Stimulated activated naive CD4-positive, alpha-beta T cell (primary cell): Measurements from ENCODE around the gene WWC1.

Experiments
- DNase-seq, 6 experiments: peaks; one replicate each; lab custom pipeline; 2025; lab: John Stamatoyannopoulos, UW

WWC1 gene

GRCh38 chr5:168291342-168291963 lies at the start of gene WWC1:
Gene WWC1 (plus strand): TSS chr5:168291645. CDS start chr5:168292153, 508 bp downstream.
- peak in 5 of 6 experiments; percentile 2 to 67 (median 48) for DNase-seq

GRCh38 chr5:168244838-168245559 lies 46.4 kb upstream of the WWC1 start:
- no peak for DNase-seq

DNA sequence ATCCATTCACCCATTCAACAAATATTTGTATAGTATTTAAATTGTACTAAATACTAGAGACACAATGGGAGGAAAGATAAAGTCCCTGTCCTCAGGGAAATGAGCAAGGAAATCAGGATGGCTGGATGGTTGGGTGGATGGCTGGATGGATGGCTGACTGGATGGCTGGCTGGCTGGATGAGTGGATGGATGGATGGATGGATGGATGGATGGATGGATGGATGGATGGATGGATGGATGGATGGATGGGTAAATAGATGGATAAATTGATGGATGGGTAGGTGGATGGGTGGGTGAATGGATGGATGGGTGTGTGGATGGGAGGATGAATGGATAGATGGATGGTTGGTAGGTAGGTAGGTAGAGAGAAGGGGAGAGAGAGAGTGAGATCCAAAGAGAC lies 41.5 kb upstream of the WWC1 start:
- no peak for DNase-seq

- DNase-seq, result no peak
These were observed 40.2 kb upstream of the WWC1 start for GRCh38 chr5:168251259-168251658.

DNA sequence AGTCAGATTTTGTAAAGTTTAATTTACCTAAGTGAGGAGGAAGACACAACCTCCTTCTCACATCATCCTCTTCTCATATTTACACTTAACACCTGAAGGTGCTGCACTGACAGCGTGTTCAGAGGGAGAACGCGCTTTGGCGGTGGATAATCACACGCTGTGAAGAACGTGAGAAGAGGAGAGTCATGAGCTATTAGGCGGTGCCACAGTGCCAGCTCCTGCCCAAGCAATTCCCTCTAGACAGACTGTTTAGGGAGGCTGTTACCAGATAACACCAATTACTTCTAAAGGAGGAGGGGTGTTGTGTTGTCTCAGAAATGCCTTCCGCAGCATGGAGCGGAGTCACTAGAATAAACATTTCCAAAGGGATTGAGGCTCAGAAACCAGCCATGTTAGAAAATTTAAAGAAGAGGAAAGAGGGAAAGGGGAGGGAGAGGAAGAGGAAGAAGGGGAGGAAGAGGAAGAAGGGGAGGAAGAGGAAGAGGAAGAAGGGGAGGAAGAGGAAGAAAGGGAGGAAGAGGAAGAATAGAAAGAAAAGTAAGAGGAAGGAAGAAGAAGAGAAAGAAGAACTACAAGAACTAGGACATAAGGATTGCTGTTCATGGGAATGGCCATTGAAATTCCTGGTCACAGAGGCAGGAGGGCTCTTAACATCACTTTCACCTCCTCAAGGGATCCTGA lies 37.3 kb upstream of the WWC1 start:
- DNase-seq, result no peak

DNA sequence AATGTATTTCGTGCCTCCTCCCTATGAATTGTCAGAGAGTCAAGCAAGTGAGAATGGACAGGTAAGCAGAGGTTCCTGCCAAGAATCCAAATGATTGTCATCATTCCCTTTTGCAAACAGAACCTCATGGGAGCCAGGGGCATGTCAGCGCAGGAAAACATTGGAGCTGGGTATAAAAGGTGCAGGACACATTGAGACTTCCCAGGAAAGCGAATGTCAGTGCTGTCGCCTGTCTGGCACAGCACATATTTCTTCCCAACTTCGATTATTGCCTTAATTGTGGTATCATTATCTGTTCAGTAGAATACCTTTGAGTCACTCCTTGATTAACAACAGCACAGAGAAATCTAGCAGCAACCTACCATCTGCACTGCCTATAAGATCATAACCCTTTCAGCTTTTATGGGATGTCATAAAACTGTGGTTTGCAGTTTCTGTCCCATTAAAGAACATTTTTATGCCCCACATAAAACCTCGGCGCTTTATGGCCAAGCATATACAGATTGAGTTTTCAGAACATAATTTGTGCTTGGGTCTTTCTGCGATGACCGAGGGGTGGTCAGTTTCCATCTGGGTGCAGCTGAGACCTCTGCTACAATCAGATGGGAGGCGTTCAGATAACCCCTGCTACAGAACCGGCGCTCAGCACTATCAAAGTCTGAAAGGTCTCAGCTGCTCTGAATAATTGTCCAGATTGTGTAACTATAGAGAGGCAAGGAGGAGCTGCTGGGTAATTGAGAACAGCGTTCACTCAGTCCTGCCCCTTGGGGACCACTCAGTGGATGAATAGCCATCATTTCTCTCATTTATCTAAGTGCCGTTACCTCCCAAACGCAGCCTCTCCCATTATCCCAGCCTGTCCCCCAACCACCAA lies 30.9 kb upstream of the WWC1 start:
- DNase-seq, result no peak

DNA sequence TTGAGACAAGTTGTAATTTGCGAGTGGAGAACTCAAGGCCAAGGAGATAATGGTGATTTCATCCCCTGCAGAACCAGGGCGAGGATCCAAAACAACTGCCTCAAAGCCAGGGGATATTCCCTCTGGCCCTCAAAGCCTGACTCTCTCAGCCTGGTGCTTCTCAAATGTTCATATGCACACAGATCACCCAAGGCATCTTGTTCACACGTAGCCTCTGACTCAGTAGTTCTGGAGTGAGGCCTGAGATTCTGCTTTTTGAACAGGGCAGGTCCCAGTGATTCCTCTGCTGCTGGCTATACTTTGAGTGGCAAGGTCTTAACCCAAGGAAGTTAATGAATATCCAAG lies 30.2 kb upstream of the WWC1 start:
- DNase-seq, result no peak

GRCh38 chr5:168262042-168262743 lies 29.3 kb upstream of the WWC1 start:
- DNase-seq, result no peak

- no peak for DNase-seq
These were observed 28.3 kb upstream of the WWC1 start for GRCh38 chr5:168263121-168263520.

DNA sequence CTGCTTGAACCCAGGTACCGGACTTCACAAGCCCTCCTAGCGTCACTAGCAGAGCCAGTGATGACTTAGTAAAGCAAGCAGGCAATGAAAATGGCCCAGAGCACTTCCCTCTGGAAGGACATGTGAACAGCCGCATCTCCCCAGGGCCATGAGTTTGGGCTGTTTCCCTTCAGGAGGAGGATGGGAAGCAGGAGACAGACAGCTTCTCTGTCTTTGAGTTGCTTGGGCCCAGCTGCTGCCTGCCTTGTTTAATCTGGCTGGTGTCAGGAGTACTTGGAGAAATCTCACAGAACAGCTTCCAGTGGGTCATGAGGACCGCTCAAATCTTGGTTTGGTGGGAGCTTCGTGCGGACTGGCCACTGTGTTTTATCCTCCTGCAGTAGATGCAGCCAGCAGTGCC lies 25.4 kb upstream of the WWC1 start:
- DNase-seq, result no peak

DNA sequence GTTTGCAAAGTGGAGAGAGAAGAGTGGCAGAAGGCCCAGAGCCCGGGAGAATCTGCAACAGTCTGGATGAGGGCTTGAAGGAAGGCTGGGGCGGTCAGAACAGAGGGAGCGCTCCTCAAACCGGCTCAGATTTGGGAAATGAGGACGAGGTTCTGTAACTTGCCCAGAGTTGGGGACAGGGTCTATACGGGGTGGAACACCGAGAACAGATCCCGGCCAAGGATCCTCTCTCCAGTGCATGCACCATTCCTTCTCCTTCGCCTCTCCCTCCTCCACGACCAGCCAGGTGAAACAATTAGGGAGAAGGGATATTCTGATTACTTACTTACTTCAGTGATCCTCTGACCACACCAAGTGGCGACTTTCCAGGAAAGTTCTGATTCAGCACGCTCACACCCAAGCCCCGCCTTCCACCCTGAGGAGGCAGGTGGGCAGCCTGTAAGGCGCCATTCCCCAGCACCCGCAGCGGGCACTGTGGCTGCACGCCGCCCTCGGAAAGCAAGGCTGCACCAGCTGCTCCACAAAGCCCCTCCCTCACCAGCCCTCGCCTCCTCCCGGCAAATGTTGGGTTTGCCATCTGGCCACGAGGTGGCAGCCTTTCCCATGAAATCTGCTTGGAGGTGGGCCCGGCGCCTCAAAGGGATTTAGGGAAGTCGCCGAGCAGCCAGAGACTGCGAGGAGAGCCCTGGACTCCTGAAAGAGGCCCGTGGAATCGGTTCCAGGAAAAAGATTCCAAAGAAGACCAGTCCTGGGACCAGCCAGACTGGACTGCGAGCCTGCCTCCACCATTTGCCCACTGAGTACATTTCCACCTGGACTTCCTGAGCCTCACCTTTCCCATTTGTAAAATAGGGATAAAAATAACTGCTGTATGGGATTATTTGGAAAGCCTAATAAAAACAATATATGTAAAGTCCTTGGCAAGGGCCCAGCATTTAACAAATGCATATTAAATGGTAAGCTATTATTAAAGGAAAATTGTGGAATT lies 22.2 kb upstream of the WWC1 start:
- peak in 4 of 6 experiments; percentile 2 to 50 (median 40) for DNase-seq

- DNase-seq, result no peak
These were observed 21.5 kb upstream of the WWC1 start for GRCh38 chr5:168269937-168270330.

- no peak for DNase-seq
These were observed 21.0 kb upstream of the WWC1 start for GRCh38 chr5:168270476-168270875.

DNA sequence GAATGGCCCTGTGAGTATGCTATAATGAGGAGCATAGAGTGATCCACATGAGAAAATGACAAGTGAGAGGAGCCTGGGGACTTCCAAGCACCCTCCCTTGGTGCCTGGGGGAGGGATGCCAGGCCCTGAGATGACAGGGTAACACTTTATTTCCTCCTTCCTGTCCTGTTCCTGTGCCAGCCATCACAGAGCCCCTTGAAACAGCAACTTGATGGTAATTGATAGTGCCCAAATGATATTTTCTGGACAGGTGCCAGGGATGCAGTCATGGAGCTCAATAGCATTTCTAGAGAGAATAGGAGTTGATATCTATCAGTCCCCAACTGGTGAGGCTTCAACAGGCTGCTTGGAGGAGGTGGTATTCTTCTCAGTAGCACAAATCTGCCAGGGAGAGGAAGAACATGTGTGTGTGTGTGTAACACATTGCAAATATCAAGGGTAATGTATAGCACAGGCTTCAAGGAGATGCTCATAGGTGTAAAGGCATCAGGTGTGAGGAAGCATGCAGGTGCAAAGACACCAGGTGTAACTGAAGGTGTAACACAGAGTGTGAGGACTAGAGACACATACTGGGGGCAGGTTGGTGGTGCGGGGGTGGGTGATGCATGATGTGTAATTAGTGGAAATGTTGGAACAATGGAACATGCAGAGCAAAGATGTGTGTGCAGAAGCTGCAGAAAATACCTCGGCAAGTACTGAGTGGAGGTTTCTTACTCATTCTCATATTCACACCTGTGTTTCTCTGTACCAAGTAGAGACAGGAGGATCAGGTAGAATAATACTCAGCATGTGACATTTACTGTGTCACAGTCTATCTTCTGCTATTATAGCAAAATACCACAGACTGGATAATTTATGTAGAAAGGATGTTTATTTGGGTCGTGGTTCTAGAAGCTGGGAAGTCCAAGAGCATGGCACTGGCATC lies 18.1 kb upstream of the WWC1 start:
- DNase-seq, result no peak

DNA sequence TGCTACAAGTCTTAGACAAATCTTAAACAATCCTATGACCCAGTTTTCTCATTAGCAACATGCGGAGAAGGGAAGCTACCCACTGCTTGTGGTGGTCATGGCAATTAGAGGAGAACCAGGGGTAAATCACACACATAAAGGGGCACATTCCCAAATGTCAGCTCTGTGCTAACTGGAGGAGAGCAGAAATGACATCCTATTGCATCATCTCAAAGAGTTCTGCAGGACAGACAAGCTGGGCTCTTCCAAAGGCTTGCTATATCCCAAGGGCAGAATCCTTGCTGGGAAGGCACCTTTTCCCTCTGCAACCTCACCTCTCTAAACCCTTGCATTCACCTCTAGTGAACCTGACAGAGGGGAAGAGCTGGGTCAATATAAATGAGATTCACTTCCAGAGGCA lies 17.0 kb upstream of the WWC1 start:
- no peak for DNase-seq

- no peak for DNase-seq
These were observed 15.5 kb upstream of the WWC1 start for GRCh38 chr5:168275940-168276339.

DNA sequence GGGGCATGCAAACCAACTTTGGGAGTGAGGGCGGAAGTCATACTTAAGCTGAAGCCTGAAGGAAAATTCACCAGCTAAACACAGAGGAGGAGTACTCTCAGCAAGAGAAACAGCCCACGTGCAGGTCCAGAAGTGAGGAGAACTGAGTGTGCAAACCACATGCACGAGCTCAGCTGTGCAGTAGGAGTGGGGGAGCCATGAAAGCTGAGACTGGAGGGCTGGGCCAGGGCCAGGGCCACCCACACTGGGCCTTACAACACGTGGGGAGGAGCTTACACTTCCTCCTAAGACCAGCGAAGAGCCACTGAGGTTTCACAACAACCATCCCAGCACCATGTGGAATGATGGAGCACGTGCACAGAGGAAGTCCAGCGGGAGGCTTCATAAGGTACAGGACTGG lies 9.3 kb upstream of the WWC1 start:
- DNase-seq, result no peak

DNA sequence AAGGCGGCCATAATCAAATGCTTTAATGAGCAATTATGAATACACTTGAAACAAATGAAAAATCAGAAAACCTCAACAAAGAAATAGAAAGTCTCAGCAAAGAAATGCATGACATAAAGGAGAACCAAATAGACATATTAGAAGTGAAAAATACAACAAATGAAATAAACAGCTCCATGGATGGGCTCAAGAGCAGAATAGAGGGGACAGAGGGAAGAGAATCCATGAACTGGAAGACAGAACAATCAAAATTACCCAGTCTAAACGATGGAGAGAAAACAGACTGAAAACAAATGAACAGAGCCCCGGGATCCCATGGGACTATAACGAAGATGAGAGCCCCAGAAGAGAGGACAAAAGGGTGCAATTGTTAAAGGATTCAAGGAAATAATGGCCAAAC lies 6.6 kb upstream of the WWC1 start:
- no peak for DNase-seq

- DNase-seq, result no peak
These were observed 5.7 kb upstream of the WWC1 start for GRCh38 chr5:168285696-168286095.
